Loucy (cell line): ENCODE data around the gene DMPK.

Source experiments
- H2AFZ ChIP-seq: fragments of 200-600 bp; sonication (generic); 2 replicates; pipeline ENCODE4 v1.6.0; 2016; ENCODE audit warnings: antibody characterized with exemption, mild to moderate bottlenecking, low read length, moderate library complexity
- H3F3A ChIP-seq: fragments of 200-600 bp; 2 replicates; pipeline ENCODE4 v1.6.0; 2016; ENCODE audit warnings: antibody characterized with exemption, low read depth, mild to moderate bottlenecking
- H3K27me3 ChIP-seq: fragments of 200-600 bp; sonication (generic); 2 replicates; pipeline ENCODE4 v1.6.1; 2014; ENCODE audit warnings: low read length, mild to moderate bottlenecking; ENCODE audit not compliant: insufficient read depth, poor library complexity, severe bottlenecking
- H3K36me3 ChIP-seq: fragments of 200-600 bp; sonication (generic); 2 replicates; pipeline ENCODE4 v1.6.1; 2016; ENCODE audit warnings: low read length; ENCODE audit not compliant: insufficient read depth
- H3K4me1 ChIP-seq: fragments of 200-600 bp; sonication (generic); 2 replicates; pipeline ENCODE4 v1.5.1; 2014; ENCODE audit warnings: low read length, mild to moderate bottlenecking; ENCODE audit not compliant: insufficient read depth, poor library complexity, severe bottlenecking
- H3K4me2 ChIP-seq: fragments of 200-600 bp; sonication (generic); 2 replicates; pipeline ENCODE4 v1.6.0; 2014; ENCODE audit warnings: antibody characterized with exemption, low read length, low read depth, mild to moderate bottlenecking; ENCODE audit not compliant: poor library complexity, severe bottlenecking
- H3K4me3 ChIP-seq: fragments of 200-600 bp; sonication (generic); 2 replicates; pipeline ENCODE4 v1.5.1; 2014; ENCODE audit warnings: low read length, mild to moderate bottlenecking, mixed read lengths; ENCODE audit not compliant: poor library complexity, severe bottlenecking
- H3K79me2 ChIP-seq: fragments of 200-600 bp; sonication (generic); 2 replicates; pipeline ENCODE4 v1.6.1; 2014; ENCODE audit warnings: low read length; ENCODE audit not compliant: insufficient read depth
- H3K9ac ChIP-seq: fragments of 200-600 bp; sonication (generic); 2 replicates; pipeline ENCODE4 v1.6.0; 2014; ENCODE audit warnings: mild to moderate bottlenecking, low read depth, low read length, moderate library complexity; ENCODE audit not compliant: poor library complexity, severe bottlenecking
- H3K9me2 ChIP-seq: fragments of 200-600 bp; sonication (generic); replicated peaks from 2 replicates; pipeline ENCODE4 v1.6.1; 2016; ENCODE audit warnings: low read depth, low read length, mixed read lengths
- H3K9me3 ChIP-seq: fragments of 200-600 bp; sonication (generic); 2 replicates; pipeline ENCODE4 v1.6.1; 2014; ENCODE audit warnings: mild to moderate bottlenecking, antibody characterized with exemption, low read length, low read depth; ENCODE audit not compliant: insufficient read depth
- H4K20me1 ChIP-seq: fragments of 200-600 bp; sonication (generic); 2 replicates; pipeline ENCODE4 v1.6.0; 2014; ENCODE audit warnings: antibody characterized with exemption, low read length, mild to moderate bottlenecking; ENCODE audit not compliant: insufficient read depth, poor library complexity, severe bottlenecking
- EZH2phosphoT487 ChIP-seq: fragments of 200-600 bp; IDR thresholded peaks from 2 replicates; pipeline ENCODE4 v1.6.1; 2018; ENCODE audit warnings: antibody characterized with exemption, mild to moderate bottlenecking, moderate library complexity, borderline replicate concordance
- TF ChIP-seq, protein P1 (sequence below): fragments of 200-600 bp; sonication (generic); conservative IDR thresholded peaks from 2 replicates; pipeline ENCODE4 v1.5.1; 2014; ENCODE audit warnings: mild to moderate bottlenecking, antibody characterized with exemption, low read length

DMPK gene

DNA sequence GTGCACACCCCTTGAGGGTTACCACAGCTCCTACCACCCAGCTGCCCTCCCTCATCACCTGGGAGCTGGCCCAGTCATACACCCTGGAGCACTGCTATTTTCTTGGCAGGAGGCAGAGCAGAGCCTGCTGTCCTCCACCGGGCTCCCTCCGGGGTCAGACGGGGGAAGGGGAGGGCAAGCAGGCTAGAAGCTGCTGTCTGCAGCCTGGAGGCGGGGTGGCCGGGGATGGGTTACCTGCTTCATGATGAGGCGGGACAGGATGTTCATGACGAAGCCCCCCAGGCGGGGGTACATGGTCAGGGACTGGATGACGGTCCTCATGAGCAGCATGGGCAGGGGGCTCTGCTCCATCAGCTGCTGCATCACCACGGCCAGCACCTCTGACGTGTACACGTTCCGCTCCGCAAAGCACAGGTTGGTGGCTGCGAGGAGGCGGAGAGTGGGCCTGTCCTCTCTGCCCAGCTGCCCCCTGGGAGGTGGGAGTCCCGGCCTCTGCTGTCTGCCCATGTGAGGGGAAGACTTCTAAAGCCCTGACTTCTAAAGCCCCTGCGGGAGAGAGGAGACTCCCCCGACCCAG, 35.5 kb upstream of the DMPK start:
- no peaks in the 10 kb centered on the region for H3K79me2 ChIP-seq
- H3K9ac ChIP-seq: peak overlapping the region; percentile 7

GRCh38 chr19:45817010-45817724, 34.9 kb upstream of the DMPK start:
- peaks cover 2% of the 10 kb centered on the region for H4K20me1 ChIP-seq
- no peaks in the 10 kb centered on the region for H3K79me2 ChIP-seq
- no peaks in the 10 kb centered on the region for H3K9me2 ChIP-seq
- no peak overlapping the region for H3K4me3 ChIP-seq
- peak overlapping the region; percentile 7 for H3K9ac ChIP-seq
- H3F3A ChIP-seq: no peaks in the 10 kb centered on the region
- no peaks in the 10 kb centered on the region for H3K27me3 ChIP-seq
- H3K4me2 ChIP-seq: no peak overlapping the region
- TF ChIP-seq, protein P1, sequence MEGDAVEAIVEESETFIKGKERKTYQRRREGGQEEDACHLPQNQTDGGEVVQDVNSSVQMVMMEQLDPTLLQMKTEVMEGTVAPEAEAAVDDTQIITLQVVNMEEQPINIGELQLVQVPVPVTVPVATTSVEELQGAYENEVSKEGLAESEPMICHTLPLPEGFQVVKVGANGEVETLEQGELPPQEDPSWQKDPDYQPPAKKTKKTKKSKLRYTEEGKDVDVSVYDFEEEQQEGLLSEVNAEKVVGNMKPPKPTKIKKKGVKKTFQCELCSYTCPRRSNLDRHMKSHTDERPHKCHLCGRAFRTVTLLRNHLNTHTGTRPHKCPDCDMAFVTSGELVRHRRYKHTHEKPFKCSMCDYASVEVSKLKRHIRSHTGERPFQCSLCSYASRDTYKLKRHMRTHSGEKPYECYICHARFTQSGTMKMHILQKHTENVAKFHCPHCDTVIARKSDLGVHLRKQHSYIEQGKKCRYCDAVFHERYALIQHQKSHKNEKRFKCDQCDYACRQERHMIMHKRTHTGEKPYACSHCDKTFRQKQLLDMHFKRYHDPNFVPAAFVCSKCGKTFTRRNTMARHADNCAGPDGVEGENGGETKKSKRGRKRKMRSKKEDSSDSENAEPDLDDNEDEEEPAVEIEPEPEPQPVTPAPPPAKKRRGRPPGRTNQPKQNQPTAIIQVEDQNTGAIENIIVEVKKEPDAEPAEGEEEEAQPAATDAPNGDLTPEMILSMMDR: peak; percentile 95
- TF ChIP-seq EZH2phosphoT487: no peak
- no peaks in the 10 kb centered on the region for H3K9me3 ChIP-seq
- no peaks in the 10 kb centered on the region for H3K4me1 ChIP-seq
- H2AFZ ChIP-seq: no peak overlapping the region
- H3K36me3 ChIP-seq: peaks cover 7% of the 10 kb centered on the region; the same call in 1 of the 2 replicates

More for the DNA sequence above, 35.5 kb upstream of the DMPK start:
- Histone ChIP-seq H2AFZ (no peak overlapping the region), H3K4me1 (no peaks in the 10 kb centered on the region), H4K20me1 (peaks cover 2% of the 10 kb centered on the region), H3K9me3 (no peaks in the 10 kb centered on the region), H3K9me2 (no peaks in the 10 kb centered on the region), H3K4me2 (no peak overlapping the region), H3K27me3 (no peaks in the 10 kb centered on the region), H3K36me3 (peaks cover 12% of the 10 kb centered on the region; the same call in 1 of the 2 replicates), H3K4me3 (no peak overlapping the region), H3F3A (no peaks in the 10 kb centered on the region)
- no peak for TF ChIP-seq EZH2phosphoT487
- TF ChIP-seq, protein P1: no peak

DNA sequence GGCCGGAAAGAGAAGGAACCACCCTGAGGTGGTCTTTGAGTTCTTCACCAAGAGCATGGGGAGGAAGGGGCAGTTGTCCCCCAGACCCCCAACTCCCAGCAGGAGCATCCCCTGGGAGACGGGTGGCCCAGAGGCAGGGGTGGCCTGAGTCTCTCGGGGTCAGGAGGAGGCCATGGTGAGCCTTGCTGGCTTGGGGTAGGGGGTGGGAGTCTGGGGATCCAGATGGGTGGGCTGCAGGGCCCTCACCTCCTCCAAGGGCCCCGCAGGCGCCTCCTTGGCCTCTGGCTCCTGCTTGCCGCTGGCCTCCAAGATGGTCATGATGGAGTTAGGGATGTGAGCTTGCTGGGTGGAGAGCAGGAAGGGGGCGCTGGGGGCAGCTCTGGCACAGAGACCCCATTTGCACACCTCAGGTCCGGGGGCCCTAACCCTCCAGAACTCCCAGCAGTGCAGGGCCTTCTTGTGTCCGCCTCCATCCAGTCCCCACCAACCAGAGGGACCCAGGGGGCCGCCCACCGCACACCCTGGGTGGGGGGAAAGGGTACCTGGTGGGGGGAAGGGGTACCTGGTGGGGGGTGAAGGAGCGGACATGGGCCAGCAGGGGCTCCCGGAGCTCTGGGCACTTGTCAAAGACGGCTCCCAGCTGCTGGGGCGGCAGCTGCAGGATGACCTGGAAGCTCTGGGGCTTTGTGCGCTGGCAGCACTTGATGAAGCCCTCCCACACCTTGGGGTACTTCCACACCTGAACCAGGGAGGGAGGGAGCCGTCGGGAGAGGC, 34.1 kb upstream of the DMPK start:
- H3K27me3 ChIP-seq: no peaks in the 10 kb centered on the region
- no peak overlapping the region for H2AFZ ChIP-seq
- no peaks in the 10 kb centered on the region for H3K9me2 ChIP-seq
- peaks cover 2% of the 10 kb centered on the region for H4K20me1 ChIP-seq
- no peaks in the 10 kb centered on the region for H3F3A ChIP-seq
- H3K4me1 ChIP-seq: no peaks in the 10 kb centered on the region
- no peak overlapping the region for H3K4me3 ChIP-seq
- peaks cover 7% of the 10 kb centered on the region; the same call in 1 of the 2 replicates for H3K36me3 ChIP-seq
- H3K79me2 ChIP-seq: no peaks in the 10 kb centered on the region
- no peaks in the 10 kb centered on the region for H3K9me3 ChIP-seq
- no peak overlapping the region for H3K4me2 ChIP-seq
- TF ChIP-seq, protein P1: no peak
- no peak for TF ChIP-seq EZH2phosphoT487
- H3K9ac ChIP-seq: no peak overlapping the region
